H9 (cell line): ENCODE results near the gene LRRC31. TPM values are rescaled to one million over a fixed set of nuclear protein-coding genes. Genes with fewer than 3 reads are reported as not detected.

ENCODE experiments used
- DNase-seq: peaks from one replicate; pipeline ENCODE4 v3.0.0-alpha.2; 2017
- H2AFZ ChIP-seq: one replicate; pipeline ENCODE4 v1.6.1; 2013; ENCODE audit warnings: mild to moderate bottlenecking, low read length, control low read depth, moderate library complexity
- H2AK5ac ChIP-seq: 2 replicates; pipeline ENCODE4 v1.6.1; 2013; ENCODE audit warnings: low read length, control low read depth, mixed read lengths; ENCODE audit not compliant: insufficient read length
- H2BK120ac ChIP-seq: one replicate; pipeline ENCODE4 v1.6.1; 2013; ENCODE audit warnings: low read depth, mild to moderate bottlenecking, low read length, control low read depth, inconsistent platforms; ENCODE audit not compliant: poor library complexity, severe bottlenecking
- H2BK12ac ChIP-seq: 2 replicates; pipeline ENCODE4 v1.6.1; 2013; ENCODE audit warnings: low read length, control low read depth, mixed read lengths, low read depth; ENCODE audit not compliant: insufficient read length
- H2BK15ac ChIP-seq: 2 replicates; pipeline ENCODE4 v1.6.1; 2013; ENCODE audit warnings: low read depth, low read length, control low read depth
- H2BK20ac ChIP-seq: one replicate; pipeline ENCODE4 v1.6.1; 2013; ENCODE audit warnings: low read depth, mild to moderate bottlenecking, low read length, control low read depth, inconsistent platforms; ENCODE audit not compliant: poor library complexity, severe bottlenecking
- H2BK5ac ChIP-seq: 2 replicates; pipeline ENCODE4 v1.6.1; 2013; ENCODE audit warnings: low read length, control low read depth, mixed read lengths; ENCODE audit not compliant: insufficient read length
- H3K14ac ChIP-seq: 2 replicates; pipeline ENCODE4 v1.6.1; 2013; ENCODE audit warnings: low read length, control low read depth; ENCODE audit not compliant: insufficient read depth
- H3K18ac ChIP-seq: 2 replicates; pipeline ENCODE4 v1.6.1; 2013; ENCODE audit warnings: low read depth, mild to moderate bottlenecking, mixed read lengths, low read length, control low read depth; ENCODE audit not compliant: insufficient read length
- H3K23ac ChIP-seq: 2 replicates; pipeline ENCODE4 v1.6.1; 2013; ENCODE audit warnings: low read length, control low read depth, mixed read lengths, low read depth; ENCODE audit not compliant: insufficient read length
- H3K23me2 ChIP-seq: 2 replicates; pipeline ENCODE4 v1.6.1; 2013; ENCODE audit warnings: low read depth, mild to moderate bottlenecking, mixed read lengths, low read length, control low read depth; ENCODE audit not compliant: insufficient read length, poor library complexity, severe bottlenecking
- H3K27ac ChIP-seq: 2 replicates; pipeline ENCODE4 v1.5.1; 2013; ENCODE audit warnings: low read length, control low read depth, mixed read lengths, low read depth; ENCODE audit not compliant: insufficient read length
- H3K27me3 ChIP-seq: 2 replicates; pipeline ENCODE4 v1.6.1; 2013; ENCODE audit warnings: low read length, control low read depth, inconsistent platforms; ENCODE audit not compliant: insufficient read depth
- H3K4ac ChIP-seq: 2 replicates; pipeline ENCODE4 v1.6.1; 2013; ENCODE audit warnings: low read depth, mild to moderate bottlenecking, control low read depth, inconsistent platforms, low read length, moderate library complexity
- H3K4me1 ChIP-seq: 2 replicates; pipeline ENCODE4 v1.6.1; 2013; ENCODE audit warnings: low read length, control low read depth, inconsistent platforms; ENCODE audit not compliant: insufficient read depth
- H3K4me2 ChIP-seq: 2 replicates; pipeline ENCODE4 v1.6.1; 2013; ENCODE audit warnings: low read length, control low read depth, mixed read lengths; ENCODE audit not compliant: insufficient read length, insufficient read depth
- H3K56ac ChIP-seq: 2 replicates; pipeline ENCODE4 v1.6.1; 2013; ENCODE audit warnings: low read depth, mild to moderate bottlenecking, mixed read lengths, low read length, control low read depth; ENCODE audit not compliant: insufficient read length
- H3K79me1 ChIP-seq: 2 replicates; pipeline ENCODE4 v1.6.1; 2013; ENCODE audit warnings: low read depth, mild to moderate bottlenecking, moderate library complexity, low read length, control low read depth, inconsistent platforms; ENCODE audit not compliant: insufficient read depth, poor library complexity, severe bottlenecking
- H3K79me2 ChIP-seq: 2 replicates; pipeline ENCODE4 v1.6.1; 2013; ENCODE audit warnings: low read length, control low read depth, inconsistent platforms; ENCODE audit not compliant: insufficient read depth
- H3K9ac ChIP-seq: 2 replicates; pipeline ENCODE4 v1.6.1; 2013; ENCODE audit warnings: low read length, control low read depth, mixed read lengths; ENCODE audit not compliant: insufficient read length; ENCODE audit errors: extremely low read depth
- H3K9me3 ChIP-seq: one replicate; pipeline ENCODE4 v1.6.1; 2013; ENCODE audit warnings: low read depth, low read length, inconsistent platforms; ENCODE audit not compliant: control insufficient read depth
- H3T11ph ChIP-seq: one replicate; pipeline ENCODE4 v1.6.1; 2013; ENCODE audit warnings: mild to moderate bottlenecking, low read length, control low read depth, inconsistent platforms
- H4K20me1 ChIP-seq: one replicate; pipeline ENCODE4 v1.6.1; 2013; ENCODE audit not compliant: control insufficient read depth, insufficient read length, insufficient read depth
- H4K5ac ChIP-seq: 2 replicates; pipeline ENCODE4 v1.6.1; 2013; ENCODE audit warnings: low read depth, mild to moderate bottlenecking, mixed read lengths, low read length, control low read depth; ENCODE audit not compliant: insufficient read length
- H4K8ac ChIP-seq: replicated peaks from 2 replicates; pipeline ENCODE4 v1.6.1; 2013; ENCODE audit warnings: low read length, control low read depth, mixed read lengths, low read depth; ENCODE audit not compliant: insufficient read length
- H4K91ac ChIP-seq: 2 replicates; pipeline ENCODE4 v1.6.1; 2013; ENCODE audit warnings: low read depth, mild to moderate bottlenecking, moderate library complexity, mixed read lengths, low read length, control low read depth; ENCODE audit not compliant: insufficient read length
- H3K27ac Mint-ChIP-seq, 3 experiments: 2 replicates in 2 of 3; 3 replicates in 1 of 3; pipeline ENCODE4 v1.8.0; 2020 to 2021; ENCODE audit warnings: mixed read lengths in 3 of 3, mild to moderate bottlenecking in 1 of 3, moderate library complexity in 1 of 3
- H3K27me3 Mint-ChIP-seq: 2 replicates; pipeline ENCODE4 v1.8.0; 2021; ENCODE audit warnings: low read depth, mild to moderate bottlenecking, moderate library complexity, mixed read lengths
- H3K36me3 Mint-ChIP-seq, 3 experiments: 2 replicates in 2 of 3; 3 replicates in 1 of 3; pipeline ENCODE4 v1.8.0; 2020 to 2021; ENCODE audit warnings: low read depth in 3 of 3, mixed read lengths in 3 of 3; ENCODE audit not compliant: insufficient read depth in 1 of 3
- H3K4me1 Mint-ChIP-seq, 2 experiments: 2 replicates each; pipeline ENCODE4 v1.8.0; 2020; ENCODE audit warnings: mixed read lengths in 2 of 2
- H3K4me3 Mint-ChIP-seq, 2 experiments: 2 replicates in 1 of 2; 3 replicates in 1 of 2; pipeline ENCODE4 v1.8.0; 2020 to 2021; ENCODE audit warnings: mild to moderate bottlenecking in 2 of 2, mixed read lengths in 2 of 2, moderate library complexity in 1 of 2
- H3K9me3 Mint-ChIP-seq, 2 experiments: 2 replicates in 1 of 2; 3 replicates in 1 of 2; pipeline ENCODE4 v1.8.0; 2020; ENCODE audit warnings: mild to moderate bottlenecking in 2 of 2, mixed read lengths in 2 of 2, moderate library complexity in 1 of 2
- WGBS: extraction: QIAGEN DNeasy Blood & Tissue Kit; methylation state at CpG from one replicate; pipeline ENCODE4 v1.1.7; 2013; ENCODE audit warnings: missing lambda C conversion rate, low lambda C conversion rate, mixed read lengths; ENCODE audit not compliant: insufficient read length; ENCODE audit errors: extremely low coverage; 5-methylcytosine and 5-hydroxymethylcytosine counted together
- total RNA-seq: library from RNA; stranded (reverse); gene quantifications from 2 replicates; pipeline ENCODE4 v1.2.1, GENCODE V29; 2021
- TF ChIP-seq, protein P1 (sequence below): fragments of 200-600 bp; sonication (generic); conservative IDR thresholded peaks from 3 replicates; pipeline ENCODE4 v1.8.0; 2021; ENCODE audit warnings: antibody characterized with exemption, mild to moderate bottlenecking

LRRC31 gene
- total RNA-seq, 1 experiment from 2014 or later: not detected

DNA sequence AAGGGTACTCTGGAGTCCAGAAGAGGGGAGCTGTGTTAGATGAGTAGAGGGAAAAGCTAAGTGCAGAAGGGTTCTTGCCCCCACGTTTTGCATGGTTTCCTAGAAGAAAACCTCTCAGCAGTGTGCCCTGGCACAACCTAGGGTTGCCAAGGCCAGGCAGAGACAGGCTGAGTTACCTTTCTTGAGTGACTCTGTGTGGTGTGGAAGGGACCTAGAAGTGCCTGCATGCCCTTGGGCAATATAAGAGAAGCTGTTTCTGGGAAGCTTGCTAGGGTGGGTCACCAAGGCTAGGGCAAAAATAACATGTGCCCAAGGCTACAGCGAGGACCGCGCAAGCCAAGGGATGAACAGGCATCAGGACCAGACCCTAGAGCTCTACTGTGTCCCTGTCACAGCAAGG is 38.2 kb upstream of the LRRC31 start:
- Mint-ChIP-seq H3K4me1 (peaks cover 5 to 7% of the 10 kb centered on the region in 2 experiments; a peak in 3 of 4 replicates), H3K36me3 (peaks cover 1 to 8% (median 4%) of the 10 kb centered on the region in 3 experiments; a peak in 5 of 7 replicates), H3K27ac (no peak overlapping the region), H3K9me3 (peaks cover 7 to 12% of the 10 kb centered on the region in 2 experiments), H3K4me3 (no peak overlapping the region), H3K27me3 (no peaks in the 10 kb centered on the region; the same call in 1 of the 2 replicates)
- no peak overlapping the region for H4K8ac ChIP-seq
- no peak overlapping the region for H4K91ac ChIP-seq
- no peak overlapping the region for H3K56ac ChIP-seq
- H3K79me2 ChIP-seq: no peaks in the 10 kb centered on the region
- H3K9ac ChIP-seq: no peak overlapping the region
- H3K4me2 ChIP-seq: no peak overlapping the region
- no peak overlapping the region for H3K27ac ChIP-seq
- no peak overlapping the region for H3K14ac ChIP-seq
- H3K23me2 ChIP-seq: no peaks in the 10 kb centered on the region
- no peak for DNase-seq
- H2BK5ac ChIP-seq: no peak overlapping the region
- no peak overlapping the region for H3K18ac ChIP-seq
- no peak overlapping the region for H4K5ac ChIP-seq
- H2AK5ac ChIP-seq: no peak overlapping the region
- H3K9me3 ChIP-seq: no peaks in the 10 kb centered on the region
- no peak overlapping the region for H2BK12ac ChIP-seq
- no peak overlapping the region for H2BK20ac ChIP-seq
- WGBS: no CpG with 5 or more reads among the region's 4 CpGs
- H3K27me3 ChIP-seq: no peaks in the 10 kb centered on the region
- no peaks in the 10 kb centered on the region for H3K4me1 ChIP-seq
- no peak overlapping the region for H2AFZ ChIP-seq
- no peak overlapping the region for H3K4ac ChIP-seq
- no peaks in the 10 kb centered on the region for H3K79me1 ChIP-seq
- no peak overlapping the region for H3T11ph ChIP-seq
- H4K20me1 ChIP-seq: no peaks in the 10 kb centered on the region
- TF ChIP-seq, protein P1, sequence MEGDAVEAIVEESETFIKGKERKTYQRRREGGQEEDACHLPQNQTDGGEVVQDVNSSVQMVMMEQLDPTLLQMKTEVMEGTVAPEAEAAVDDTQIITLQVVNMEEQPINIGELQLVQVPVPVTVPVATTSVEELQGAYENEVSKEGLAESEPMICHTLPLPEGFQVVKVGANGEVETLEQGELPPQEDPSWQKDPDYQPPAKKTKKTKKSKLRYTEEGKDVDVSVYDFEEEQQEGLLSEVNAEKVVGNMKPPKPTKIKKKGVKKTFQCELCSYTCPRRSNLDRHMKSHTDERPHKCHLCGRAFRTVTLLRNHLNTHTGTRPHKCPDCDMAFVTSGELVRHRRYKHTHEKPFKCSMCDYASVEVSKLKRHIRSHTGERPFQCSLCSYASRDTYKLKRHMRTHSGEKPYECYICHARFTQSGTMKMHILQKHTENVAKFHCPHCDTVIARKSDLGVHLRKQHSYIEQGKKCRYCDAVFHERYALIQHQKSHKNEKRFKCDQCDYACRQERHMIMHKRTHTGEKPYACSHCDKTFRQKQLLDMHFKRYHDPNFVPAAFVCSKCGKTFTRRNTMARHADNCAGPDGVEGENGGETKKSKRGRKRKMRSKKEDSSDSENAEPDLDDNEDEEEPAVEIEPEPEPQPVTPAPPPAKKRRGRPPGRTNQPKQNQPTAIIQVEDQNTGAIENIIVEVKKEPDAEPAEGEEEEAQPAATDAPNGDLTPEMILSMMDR: no peak
- H2BK120ac ChIP-seq: no peak overlapping the region
- H2BK15ac ChIP-seq: no peak overlapping the region
- no peak overlapping the region for H3K23ac ChIP-seq
